Measurements from ENCODE around the gene KLHL14. TPM values are rescaled to one million over a fixed set of nuclear protein-coding genes. Genes with fewer than 3 reads are reported as not detected.

Gene KLHL14
- total and polyA plus RNA-seq, 2 donors (not counting 3 experiments of a cell fraction or from before 2014, with no cell fraction given): not detected

- Histone ChIP-seq H2AFZ (ENCODE audit: low read depth, low read length) (no peak overlapping the region), H3K4me3 (replicated peaks in 1 of 3; ENCODE audit: insufficient read depth in 1 of 3, low read depth in 1 of 3, low read length in 3 of 3) (no peak overlapping the region), H3K79me2 (ENCODE audit: control insufficient read depth, insufficient read depth, low read length) (no peaks in the 10 kb centered on the region), H3K36me3 (ENCODE audit: control insufficient read depth in 2 of 2, extremely low read depth in 1 of 2, insufficient read depth in 2 of 2, low read length in 2 of 2) (no peaks in the 10 kb centered on the region), H3K4me1 (ENCODE audit: control insufficient read depth, extremely low read depth, insufficient read depth, low read length) (no peaks in the 10 kb centered on the region), H3K9me1 (replicated peaks; ENCODE audit: control insufficient read depth, extremely low read depth, insufficient read depth, low read length) (no peaks in the 10 kb centered on the region), H3K9me3 (replicated peaks; ENCODE audit: control insufficient read depth, insufficient read depth, low read length) (no peaks in the 10 kb centered on the region), H3K4me2 (ENCODE audit: insufficient read depth, low read length) (no peak overlapping the region), H4K20me1 (replicated peaks; ENCODE audit: control insufficient read depth, extremely low read depth, insufficient read depth, low read length) (no peaks in the 10 kb centered on the region), H3K27ac (ENCODE audit: insufficient read depth, low read depth, low read length) (no peak overlapping the region), H3K9ac (replicated peaks; ENCODE audit: extremely low read depth, insufficient read depth, low read length) (no peak overlapping the region), H3K27me3 (ENCODE audit: control insufficient read depth in 2 of 2, insufficient read depth in 2 of 2, low read length in 2 of 2) (no peaks in the 10 kb centered on the region)
- no peak for DNase-seq (ENCODE audit: low read depth, low spot score)
- CTCF ChIA-PET: no interaction called here
- no peak for FAIRE-seq
- BruUV-seq (replicated peaks): no TSS peak
- TF ChIP-seq EZH2 (IDR thresholded peaks at IDR 0.05; ENCODE audit: borderline replicate concordance, low read depth, low read length, severe bottlenecking): no peak
- no peak for TF ChIP-seq GATA2 (IDR thresholded peaks at IDR 0.05; ENCODE audit: insufficient read depth, insufficient read length, low read depth, low read length)
- TF ChIP-seq FOS (IDR thresholded peaks at IDR 0.05; ENCODE audit: borderline replicate concordance, insufficient read depth, low read length): no peak
- TF ChIP-seq POLR2A (IDR thresholded peaks at IDR 0.05; ENCODE audit: low read depth, low read length): no peak
- no peak for TF ChIP-seq JUN (IDR thresholded peaks at IDR 0.05; ENCODE audit: borderline replicate concordance, insufficient read depth, insufficient read length, low read depth)
- TF ChIP-seq MYC (IDR thresholded peaks at IDR 0.05; ENCODE audit: low read depth, low read length): no peak
- no peak for TF ChIP-seq MAX (IDR thresholded peaks at IDR 0.05; ENCODE audit: insufficient read depth, insufficient read length)
- TF ChIP-seq POLR2AphosphoS5 (IDR thresholded peaks at IDR 0.05; ENCODE audit: insufficient read depth, low read depth, low read length): no peak
- TF ChIP-seq CTCF (IDR thresholded peaks at IDR 0.05; ENCODE audit: extremely low read depth in 1 of 2, insufficient read depth in 1 of 2, low read depth in 1 of 2, low read length in 2 of 2): no peak
- dilution Hi-C loops (cut with MboI; ENCODE audit: extremely low pct_ligation_motif_present, low sequenced_read_pairs) (no loop called here), intact Hi-C loops (cut with micrococcal nuclease) (no loop called here)
- POLR2A ChIA-PET: no interaction called here
Observed at GRCh38 chr18:32629981-32630700, 142.7 kb downstream of the KLHL14 start.
